ENCODE data around the gene CORO2B. TPM values are rescaled to one million over a fixed set of nuclear protein-coding genes. Genes with fewer than 3 reads are reported as not detected.

CORO2B gene
- total RNA-seq, 1 donor from 2014 or later, result 16.3 TPM

- DNase-seq, result no peak
- no peak for TF ChIP-seq CTCF (IDR thresholded peaks at IDR 0.05; ENCODE audit: partially characterized antibody, unreplicated experiment)
- H3K4me3 Mint-ChIP-seq (ENCODE audit: unreplicated experiment), result no peak overlapping the region
- no peak overlapping the region for H3K27ac Mint-ChIP-seq (ENCODE audit: unreplicated experiment)
- peaks cover 2% of the 10 kb centered on the region for H3K27me3 Mint-ChIP-seq (ENCODE audit: unreplicated experiment)
- H3K9me3 Mint-ChIP-seq (ENCODE audit: unreplicated experiment), result peaks cover 4% of the 10 kb centered on the region
- H3K4me1 Mint-ChIP-seq (ENCODE audit: low read depth, unreplicated experiment), result no peaks in the 10 kb centered on the region
- peaks cover 10% of the 10 kb centered on the region for H3K36me3 Mint-ChIP-seq (ENCODE audit: unreplicated experiment)
Measured at GRCh38 chr15:68773036-68773435, 194.2 kb downstream of the CORO2B start.

GRCh38 chr15:68774120-68774519, 195.3 kb downstream of the CORO2B start:
- H3K27ac Mint-ChIP-seq (ENCODE audit: unreplicated experiment), result no peak overlapping the region
- peaks cover 10% of the 10 kb centered on the region for H3K36me3 Mint-ChIP-seq (ENCODE audit: unreplicated experiment)
- no peak for DNase-seq
- peaks cover 4% of the 10 kb centered on the region for H3K9me3 Mint-ChIP-seq (ENCODE audit: unreplicated experiment)
- no peaks in the 10 kb centered on the region for H3K4me1 Mint-ChIP-seq (ENCODE audit: low read depth, unreplicated experiment)
- no peaks in the 10 kb centered on the region for H3K27me3 Mint-ChIP-seq (ENCODE audit: unreplicated experiment)
- no peak for TF ChIP-seq CTCF (IDR thresholded peaks at IDR 0.05; ENCODE audit: partially characterized antibody, unreplicated experiment)
- H3K4me3 Mint-ChIP-seq (ENCODE audit: unreplicated experiment), result no peak overlapping the region

- Mint-ChIP-seq H3K4me1 (ENCODE audit: low read depth, unreplicated experiment) (no peaks in the 10 kb centered on the region), H3K27me3 (ENCODE audit: unreplicated experiment) (no peaks in the 10 kb centered on the region), H3K36me3 (ENCODE audit: unreplicated experiment) (peaks cover 10% of the 10 kb centered on the region), H3K4me3 (ENCODE audit: unreplicated experiment) (no peak overlapping the region), H3K27ac (ENCODE audit: unreplicated experiment) (no peak overlapping the region), H3K9me3 (ENCODE audit: unreplicated experiment) (peaks cover 4% of the 10 kb centered on the region)
- no peak for DNase-seq
- TF ChIP-seq CTCF (IDR thresholded peaks at IDR 0.05; ENCODE audit: partially characterized antibody, unreplicated experiment), result no peak
Measured at GRCh38 chr15:68774521-68775235, 195.9 kb downstream of the CORO2B start.

- H3K9me3 Mint-ChIP-seq (ENCODE audit: unreplicated experiment), result peaks cover 4% of the 10 kb centered on the region
- no peak for TF ChIP-seq CTCF (IDR thresholded peaks at IDR 0.05; ENCODE audit: partially characterized antibody, unreplicated experiment)
Measured at GRCh38 chr15:68775236-68775577, 196.4 kb downstream of the CORO2B start.

GRCh38 chr15:68775671-68776476, 197.1 kb downstream of the CORO2B start:
- H3K36me3 Mint-ChIP-seq (ENCODE audit: unreplicated experiment), result peaks cover 10% of the 10 kb centered on the region
- H3K27ac Mint-ChIP-seq (ENCODE audit: unreplicated experiment), result no peak overlapping the region
- H3K4me3 Mint-ChIP-seq (ENCODE audit: unreplicated experiment), result no peak overlapping the region
- TF ChIP-seq CTCF (IDR thresholded peaks at IDR 0.05; ENCODE audit: partially characterized antibody, unreplicated experiment), result no peak
- H3K27me3 Mint-ChIP-seq (ENCODE audit: unreplicated experiment), result no peaks in the 10 kb centered on the region
- DNase-seq, result no peak
- H3K9me3 Mint-ChIP-seq (ENCODE audit: unreplicated experiment), result peaks cover 4% of the 10 kb centered on the region
- H3K4me1 Mint-ChIP-seq (ENCODE audit: low read depth, unreplicated experiment), result no peaks in the 10 kb centered on the region

More at GRCh38 chr15:68775236-68775577, 196.4 kb downstream of the CORO2B start:
- H3K4me3 Mint-ChIP-seq (ENCODE audit: unreplicated experiment), result no peak overlapping the region
- no peak for DNase-seq
- H3K27me3 Mint-ChIP-seq (ENCODE audit: unreplicated experiment), result no peaks in the 10 kb centered on the region
- H3K4me1 Mint-ChIP-seq (ENCODE audit: low read depth, unreplicated experiment), result no peaks in the 10 kb centered on the region
- peaks cover 10% of the 10 kb centered on the region for H3K36me3 Mint-ChIP-seq (ENCODE audit: unreplicated experiment)
- no peak overlapping the region for H3K27ac Mint-ChIP-seq (ENCODE audit: unreplicated experiment)
